GM12865 (cell line): ENCODE data around the gene PRTN3.
"Not testable (repeated sequence)": the region's sequence is repeated elsewhere in the genome, so short reads cannot be mapped to it uniquely, and the experiment has no call there.

ENCODE experiments used
- DNase-seq: peaks from one replicate; pipeline ENCODE4 v3.0.0; 2010; ENCODE audit warnings: low read depth
- H3K4me3 ChIP-seq: 2 replicates; pipeline ENCODE4 v1.5.1; 2011; ENCODE audit warnings: mild to moderate bottlenecking, low read depth, low read length, control low read depth
- CTCF ChIP-seq: IDR thresholded peaks from 2 replicates; pipeline ENCODE4 v1.5.1; 2011; ENCODE audit warnings: low read length, control low read depth, low read depth, inconsistent platforms; ENCODE audit not compliant: insufficient read depth; ENCODE audit errors: missing control alignments

PRTN3 gene

GRCh38 chr19:829129-829758, 11.6 kb upstream of the PRTN3 start:
- no peak for TF ChIP-seq CTCF
- DNase-seq, result no peak
- H3K4me3 ChIP-seq, result no peak overlapping the region

GRCh38 chr19:831407-832369, 9.1 kb upstream of the PRTN3 start:
- no peak for DNase-seq
- TF ChIP-seq CTCF, result no peak
- H3K4me3 ChIP-seq, result no peak overlapping the region

DNA sequence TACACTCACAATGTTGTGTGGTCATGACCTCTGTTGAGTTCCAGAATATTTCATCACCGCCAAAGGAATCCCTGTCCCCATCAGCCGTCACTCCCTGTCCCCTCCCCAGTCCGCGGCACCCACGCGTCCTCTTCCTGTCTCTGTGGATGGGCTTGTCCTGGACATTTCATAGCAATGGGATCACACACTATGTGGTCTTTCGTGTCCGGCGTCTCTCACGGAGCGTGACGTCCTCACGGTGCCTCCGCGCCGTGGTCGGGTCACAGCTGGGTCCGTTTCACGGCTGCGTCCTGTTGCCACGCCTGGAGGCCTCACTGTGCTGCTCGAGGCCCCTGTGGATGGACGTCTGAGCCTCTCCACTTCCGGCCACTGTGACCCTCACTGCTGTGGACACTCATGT, 6.6 kb upstream of the PRTN3 start:
- no peak for DNase-seq
- no peak overlapping the region for H3K4me3 ChIP-seq
- no peak for TF ChIP-seq CTCF

GRCh38 chr19:835210-835810, 5.5 kb upstream of the PRTN3 start:
- no peak for TF ChIP-seq CTCF
- DNase-seq, result no peak
- H3K4me3 ChIP-seq, result no peak overlapping the region

DNA sequence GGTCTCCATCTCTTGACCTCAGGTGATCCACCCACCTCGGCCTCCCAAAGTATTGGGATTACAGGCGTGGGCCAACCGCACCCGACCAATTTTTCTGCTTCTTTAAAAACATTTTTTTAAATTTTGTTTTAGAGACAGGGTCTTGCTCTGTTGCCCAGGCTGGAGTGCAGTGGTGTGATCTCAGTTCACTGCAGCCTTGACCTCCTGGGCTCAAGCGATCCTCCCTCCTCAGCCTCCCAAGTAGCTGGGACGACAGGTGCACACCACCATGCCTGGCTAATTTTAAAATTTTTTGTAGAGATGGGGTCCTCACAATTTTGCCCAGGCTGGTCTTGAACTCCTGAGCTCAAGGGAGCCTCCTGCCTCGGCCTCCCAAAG, 2.0 kb downstream of the PRTN3 start:
- not testable (repeated sequence) for DNase-seq, H3K4me3 ChIP-seq

DNA sequence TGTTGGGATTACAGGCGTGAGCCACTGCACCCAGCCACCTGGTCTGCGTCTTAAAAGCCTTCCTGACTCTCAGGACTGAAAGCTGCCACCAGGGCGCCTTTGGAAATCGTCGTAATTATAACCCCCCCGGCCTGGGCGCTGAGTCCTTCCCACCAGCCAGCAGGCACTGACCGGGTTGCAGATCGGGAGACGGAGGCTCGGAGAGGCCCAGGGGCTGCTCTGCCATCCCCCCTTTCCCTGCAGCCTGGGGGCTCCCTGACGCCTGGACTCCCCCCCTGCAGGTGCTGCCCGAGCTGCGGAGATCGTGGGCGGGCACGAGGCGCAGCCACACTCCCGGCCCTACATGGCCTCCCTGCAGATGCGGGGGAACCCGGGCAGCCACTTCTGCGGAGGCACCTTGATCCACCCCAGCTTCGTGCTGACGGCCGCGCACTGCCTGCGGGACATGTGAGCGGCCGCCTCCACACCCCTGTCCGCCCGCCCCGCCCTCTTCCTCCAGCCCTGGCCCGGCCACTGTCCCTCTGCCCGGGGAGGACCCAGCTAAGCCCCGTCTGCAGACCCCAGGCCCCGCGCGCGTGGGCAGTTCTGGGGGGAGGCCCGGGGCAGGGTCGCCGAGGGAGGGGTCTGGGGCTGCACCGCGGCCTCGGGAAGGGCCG, 2.5 kb downstream of the PRTN3 start:
- no peak for TF ChIP-seq CTCF
- no peak for DNase-seq

More for the DNA sequence above, 2.5 kb downstream of the PRTN3 start:
- no peak overlapping the region for H3K4me3 ChIP-seq
